Measurements from ENCODE around the gene MYRF. TPM values are rescaled to one million over a fixed set of nuclear protein-coding genes. Genes with fewer than 3 reads are reported as not detected.

The MYRF gene
- total RNA-seq: under 0.01 and 0.20 TPM in 2 replicates

DNA sequence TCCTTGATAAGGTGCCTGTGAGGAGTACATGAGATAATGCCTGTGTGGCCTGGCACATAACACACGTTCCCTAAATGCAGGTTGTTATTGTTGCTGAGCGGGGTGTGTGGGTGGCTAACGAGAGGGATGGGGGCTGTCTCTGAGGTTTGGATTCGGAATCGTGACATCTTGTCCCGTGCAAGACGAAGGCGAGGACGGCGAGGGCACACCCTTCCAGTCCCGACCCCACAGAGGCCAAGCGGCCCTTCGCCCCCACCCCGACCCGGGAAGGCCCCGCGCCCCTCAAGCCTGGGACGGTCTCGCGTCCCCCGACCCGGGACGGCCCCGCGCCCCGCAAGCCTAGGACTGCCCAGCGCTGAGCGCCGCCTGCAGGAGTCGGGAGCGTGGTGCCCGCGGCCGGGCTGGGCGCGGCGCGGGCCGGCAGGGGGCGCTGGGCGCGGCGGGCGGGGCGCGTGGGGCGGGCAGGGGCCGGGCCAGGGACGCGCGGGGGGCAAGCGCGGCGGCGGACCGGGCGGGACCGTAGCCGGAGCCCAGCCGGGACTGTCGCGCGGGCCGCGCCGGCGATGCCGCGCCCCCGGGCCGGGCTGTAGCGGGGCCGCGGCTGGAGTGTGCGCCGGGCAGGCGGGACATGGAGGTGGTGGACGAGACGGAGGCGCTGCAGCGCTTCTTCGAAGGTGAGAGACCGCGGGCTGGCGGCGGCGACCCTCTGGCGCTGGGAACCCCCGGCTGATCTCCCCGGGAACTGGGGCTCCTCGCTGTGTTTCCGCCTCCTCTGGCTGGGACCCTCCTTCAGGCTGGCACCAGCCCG is at the start of gene MYRF:
Gene MYRF (plus strand): TSS at position 520 of the 808 bp plus-strand sequence. CDS start 109 bp downstream, at position 629.

DNA sequence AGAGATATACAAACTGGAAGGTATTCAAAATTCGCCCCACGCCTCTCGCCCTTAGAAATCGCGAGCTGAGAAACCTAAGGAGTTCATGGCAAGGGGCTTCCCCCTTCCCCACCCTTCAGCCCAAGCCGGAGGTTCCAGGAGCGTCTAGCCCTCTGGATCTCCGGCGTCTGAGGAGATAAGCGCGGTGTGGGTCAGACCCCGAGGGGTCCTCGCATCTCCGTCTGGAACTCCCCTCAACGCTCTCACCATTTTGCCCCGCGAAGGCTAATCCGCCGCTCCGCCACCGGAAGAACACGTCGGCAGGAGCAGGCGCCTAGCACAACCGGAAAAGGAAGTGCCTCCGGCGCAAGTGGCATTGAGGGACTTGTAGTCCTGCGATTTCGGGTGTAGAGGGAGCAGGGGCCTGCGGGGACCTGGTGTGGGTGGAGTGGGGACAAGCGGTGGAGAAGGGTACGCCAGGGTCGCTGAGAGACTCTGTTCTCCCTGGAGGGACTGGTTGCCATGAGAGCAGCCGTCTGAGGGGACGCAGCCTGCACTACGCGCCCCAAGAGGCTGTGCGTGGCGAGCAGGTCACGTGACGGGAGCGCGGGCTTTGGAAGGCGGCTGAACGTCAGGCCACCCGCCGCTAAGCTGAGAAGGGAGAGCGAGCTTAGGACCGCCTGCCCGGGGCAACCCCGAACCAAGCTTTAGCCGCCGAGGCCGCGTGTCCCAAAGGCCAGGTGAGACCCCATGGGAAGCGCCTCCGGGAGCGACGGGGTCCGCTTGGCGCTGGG is 40.1 kb downstream of the MYRF start, which contains the start of the genes FEN1 and TMEM258:
Gene FEN1 (plus strand): TSS at position 602 of the 773 bp plus-strand sequence. CDS start 2,451 bp downstream, outside the sequence.
Gene TMEM258 (minus strand): TSS at position 290 of the 773 bp plus-strand sequence. CDS start 41 bp downstream, at position 249.

DNA sequence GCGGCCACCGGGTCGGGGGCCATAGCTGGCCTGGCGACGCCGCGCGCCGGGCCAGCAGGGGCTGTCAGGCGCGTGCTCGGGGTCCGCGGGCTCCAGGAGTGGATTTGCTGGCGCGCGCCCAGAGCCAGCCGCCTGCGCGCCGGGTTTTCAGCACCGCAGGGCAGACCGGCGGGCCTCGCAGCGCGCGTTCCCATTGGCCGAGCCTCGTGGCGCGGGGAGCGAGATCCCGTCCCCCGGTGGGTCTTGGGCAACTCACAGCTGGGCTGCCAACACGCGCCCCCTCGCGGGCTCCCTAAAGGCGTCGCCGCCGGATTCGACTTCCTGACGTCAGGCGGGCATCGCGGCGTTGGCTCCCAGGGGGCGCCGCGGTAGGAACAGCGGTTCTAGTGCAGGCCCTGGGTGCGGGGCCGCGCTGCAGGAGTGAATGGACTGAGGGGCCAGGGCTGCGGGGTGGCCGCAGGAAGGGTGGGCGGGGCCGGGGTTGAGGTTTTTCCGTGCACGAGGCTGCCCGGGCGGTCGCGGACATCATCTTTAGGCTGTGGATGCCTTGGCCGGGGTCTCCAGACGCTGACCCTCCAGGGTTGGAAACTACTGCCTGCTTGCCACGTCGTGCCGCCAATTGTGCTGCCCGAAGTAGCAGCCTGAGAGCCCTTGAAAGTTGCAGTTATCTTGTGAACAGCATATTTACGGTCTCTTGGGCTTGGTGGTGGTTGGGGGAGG is 64.5 kb downstream of the MYRF start, which contains the start of gene FADS1:
Gene FADS1 (minus strand): TSS at position 268 of the 720 bp plus-strand sequence. CDS start 74 bp downstream, at position 194.

DNA sequence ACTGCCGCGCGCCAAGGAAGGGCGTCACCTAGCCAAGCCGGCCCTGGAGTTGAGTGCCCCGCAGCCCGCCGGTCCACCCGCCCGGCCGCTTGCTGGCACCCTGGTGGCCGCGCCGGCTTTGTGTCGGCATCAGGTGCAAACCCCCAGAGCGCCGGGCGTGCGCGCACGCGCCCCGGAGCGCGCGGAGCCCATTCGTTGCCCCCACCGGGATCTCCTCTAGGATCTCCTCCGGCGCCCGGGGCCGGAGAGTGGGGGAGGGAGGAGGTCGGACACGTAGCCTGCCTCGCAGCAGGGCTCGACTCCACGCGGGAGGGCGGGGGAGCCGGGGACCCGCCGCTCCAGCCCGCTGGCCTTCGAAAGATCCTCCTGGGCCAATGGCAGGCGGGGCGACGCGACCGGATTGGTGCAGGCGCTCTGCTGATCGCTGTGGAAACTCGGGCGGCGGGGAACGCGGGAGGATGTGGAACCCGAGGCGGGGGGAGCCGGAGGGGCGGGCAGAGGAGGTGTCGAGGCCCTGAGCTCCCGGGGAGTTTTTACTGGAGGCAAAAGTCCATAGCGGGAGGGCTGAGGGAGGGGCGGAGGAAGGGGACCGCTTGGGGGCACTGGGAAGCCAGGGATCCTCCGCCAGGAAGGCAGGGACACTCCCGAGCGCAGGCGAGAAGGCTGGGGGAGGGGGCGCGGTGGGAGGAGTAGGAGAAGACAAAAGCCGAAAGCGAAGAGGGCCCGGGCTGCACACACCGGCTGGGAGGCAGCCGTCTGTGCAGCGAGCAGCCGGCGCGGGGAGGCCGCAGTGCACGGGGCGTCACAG is 75.3 kb downstream of the MYRF start, which contains the start of gene FADS2:
Gene FADS2 (plus strand): TSS at position 730 of the 808 bp plus-strand sequence. CDS start 91 bp downstream, outside the sequence.

Other genes with a start within 250 kb of the MYRF start
- under 0.01 TPM in 1 of 2 replicates, not detected in the other for gene LRRC10B, start 243.9 kb upstream of the MYRF start, total RNA-seq
- 7.4 and 11.0 TPM in 2 replicates for gene SYT7, start 171.6 kb upstream of the MYRF start, total RNA-seq
- 2.2 and 3.1 TPM in 2 replicates for gene DAGLA, start 72.2 kb upstream of the MYRF start, total RNA-seq
- gene TMEM258, start 40.0 kb downstream of the MYRF start, total RNA-seq: 63.5 and 68.0 TPM in 2 replicates
- 20.6 and 42.4 TPM in 2 replicates for gene FEN1, start 40.3 kb downstream of the MYRF start, total RNA-seq
- 182 and 244 TPM in 2 replicates for gene FADS1, start 64.4 kb downstream of the MYRF start, total RNA-seq
- gene FADS2, start 75.7 kb downstream of the MYRF start, total RNA-seq: 433 and 519 TPM in 2 replicates
- 68.6 and 77.2 TPM in 2 replicates for gene FADS3, start 138.9 kb downstream of the MYRF start, total RNA-seq
- 13.5 and 16.5 TPM in 2 replicates for gene RAB3IL1, start 164.9 kb downstream of the MYRF start, total RNA-seq
- gene BEST1, start 197.7 kb downstream of the MYRF start, total RNA-seq: 4.1 and 4.8 TPM in 2 replicates
- 467 and 961 TPM in 2 replicates for gene FTH1, start 215.0 kb downstream of the MYRF start, total RNA-seq